Activated T-helper 1 cell treated with anti-CD3 and anti-CD28 coated beads, Interleukin-12 subunit alpha, Interleukin-12 subunit beta, Interleukin-2, Interleukin-4 antibody, amounts not matched to agents 30 ng/mL and 10 ng/mL and 1 ng/mL, durations not matched to agents 14 hours and 24 hours and 36 hours (primary cell): ENCODE results near the gene FAM114A2. TPM values are rescaled to one million over a fixed set of nuclear protein-coding genes. Genes with fewer than 3 reads are reported as not detected.
A peak's percentile ranks its signal among the peaks of the same experiment; 100 is the strongest.

Experiments used
- DNase-seq: peaks from one replicate; pipeline ENCODE4 v3.0.0; 2021; ENCODE audit warnings: low spot score
- H3K27ac Mint-ChIP-seq: one replicate; pipeline ENCODE4 v1.8.0; 2021; ENCODE audit warnings: mild to moderate bottlenecking, mixed read lengths
- H3K27me3 Mint-ChIP-seq: one replicate; pipeline ENCODE4 v1.8.0; 2022; ENCODE audit warnings: mild to moderate bottlenecking, moderate library complexity, mixed read lengths; ENCODE audit not compliant: insufficient read depth
- H3K36me3 Mint-ChIP-seq: one replicate; pipeline ENCODE4 v1.8.0; 2021; ENCODE audit warnings: low read depth, mixed read lengths
- H3K4me1 Mint-ChIP-seq: one replicate; pipeline ENCODE4 v1.8.0; 2021; ENCODE audit warnings: low read depth, mixed read lengths
- H3K4me3 Mint-ChIP-seq: one replicate; pipeline ENCODE4 v1.8.0; 2021; ENCODE audit warnings: mild to moderate bottlenecking, moderate library complexity, mixed read lengths
- H3K9me3 Mint-ChIP-seq: one replicate; pipeline ENCODE4 v1.8.0; 2021; ENCODE audit warnings: mixed read lengths
- intact Hi-C: fragments of 100-400 bp; cut with micrococcal nuclease; formaldehyde crosslinking; loops from one replicate; pipeline ENCODE4 v1.15.1; 2024
- total RNA-seq: library from RNA; stranded (reverse); gene quantifications from 2 replicates; pipeline ENCODE4 v1.2.3, GENCODE V29; 2022

The FAM114A2 gene
- total RNA-seq, 1 donor from 2014 or later = 28.3 TPM

DNA sequence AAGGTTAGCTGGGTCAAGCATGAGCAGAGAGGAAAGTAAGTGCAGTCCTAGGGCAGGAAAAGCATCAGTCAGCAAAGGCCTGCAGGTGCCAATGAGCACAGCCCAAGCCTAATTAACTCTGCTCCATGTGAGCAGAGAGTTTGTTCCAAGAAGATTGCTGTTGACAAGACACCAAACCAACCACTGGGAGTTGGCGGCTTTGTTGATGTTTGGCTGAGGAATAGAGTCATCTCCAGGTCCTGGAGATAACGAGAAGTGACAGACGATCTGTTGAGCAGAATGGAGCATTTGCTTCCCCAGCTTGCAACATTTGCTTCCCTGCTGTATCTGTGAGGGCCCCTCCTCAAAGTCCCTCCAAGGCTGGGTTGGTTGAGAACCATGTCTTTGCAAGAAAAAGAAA lies 68.2 kb downstream of the FAM114A2 start:
- Mint-ChIP-seq H3K4me3 (no peak overlapping the region), H3K36me3 (no peaks in the 10 kb centered on the region), H3K27me3 (peaks cover 4% of the 10 kb centered on the region), H3K4me1 (no peaks in the 10 kb centered on the region), H3K9me3 (no peaks in the 10 kb centered on the region), H3K27ac (no peak overlapping the region)
- intact Hi-C loops = no loop called here
- no peak for DNase-seq

DNA sequence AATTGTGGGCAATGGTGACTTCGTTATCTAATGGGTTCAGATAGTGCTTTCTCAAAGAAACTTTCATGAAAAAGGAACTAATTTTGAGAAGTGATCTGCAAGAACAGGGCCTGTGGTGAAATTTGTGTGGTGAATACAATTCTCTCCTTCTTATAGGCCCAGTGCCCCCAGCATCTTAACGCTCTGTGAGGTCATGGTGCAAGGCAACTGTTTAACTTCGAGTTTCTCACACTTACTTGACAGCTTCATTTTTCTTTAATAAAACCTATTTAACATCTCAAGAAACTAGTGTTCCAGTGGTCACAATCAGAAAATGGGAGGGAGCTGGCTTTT lies 69.2 kb downstream of the FAM114A2 start:
- Mint-ChIP-seq H3K4me3 (no peak overlapping the region), H3K9me3 (no peaks in the 10 kb centered on the region), H3K27ac (no peak overlapping the region), H3K36me3 (no peaks in the 10 kb centered on the region), H3K27me3 (peaks cover 2% of the 10 kb centered on the region), H3K4me1 (no peaks in the 10 kb centered on the region)
- no peak for DNase-seq
- intact Hi-C loops = loop anchor here (10.0 kb wide), 1 partner anchor 475 kb away; the partner anchor contains the start of gene GRIA1

DNA sequence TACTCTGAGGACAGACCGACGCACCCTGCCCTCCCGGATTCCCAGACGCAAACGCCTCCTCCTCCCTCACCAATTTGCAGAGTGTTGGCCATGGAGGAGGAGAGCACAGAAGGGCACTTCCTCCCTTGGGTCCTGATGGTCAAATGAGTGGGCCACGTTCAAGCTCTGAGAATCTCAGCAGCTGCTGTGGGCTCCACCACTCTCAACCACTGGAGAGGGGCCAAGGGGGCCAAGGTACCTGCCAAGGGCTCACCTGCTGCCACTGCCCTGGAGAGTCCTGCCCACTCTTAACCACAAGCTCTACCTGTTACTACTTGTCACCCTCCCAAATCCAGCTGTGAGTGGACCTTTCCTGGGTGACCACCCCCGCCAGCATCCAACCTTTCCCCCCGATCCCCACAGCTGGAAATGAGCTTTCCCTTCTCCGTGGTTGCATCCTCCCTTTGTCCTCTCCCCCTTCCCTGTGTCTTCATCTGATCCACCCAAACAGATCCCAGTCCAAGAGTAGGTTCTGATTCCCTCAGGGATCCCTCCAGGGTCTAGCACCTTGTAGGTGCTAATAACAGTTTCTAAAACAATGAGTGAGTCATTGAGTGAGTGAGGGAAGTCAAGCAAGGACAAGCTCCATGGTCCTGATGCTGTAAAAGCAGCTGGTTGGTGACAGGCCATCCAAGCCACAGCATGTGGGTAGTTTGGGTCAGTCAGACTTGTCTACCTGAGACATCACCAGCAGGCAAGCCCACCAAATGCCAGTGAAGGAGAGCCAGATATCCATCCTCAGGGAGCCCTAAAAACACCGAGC lies 69.7 kb downstream of the FAM114A2 start:
- no peak overlapping the region for H3K4me3 Mint-ChIP-seq
- no peak for DNase-seq
- H3K4me1 Mint-ChIP-seq = no peaks in the 10 kb centered on the region
- H3K36me3 Mint-ChIP-seq = no peaks in the 10 kb centered on the region
- intact Hi-C loops = loop anchor here (10.0 kb wide), 1 partner anchor 474 kb away; the partner anchor contains the start of gene GRIA1
- no peaks in the 10 kb centered on the region for H3K9me3 Mint-ChIP-seq
- H3K27ac Mint-ChIP-seq = no peak overlapping the region
- peaks cover 2% of the 10 kb centered on the region for H3K27me3 Mint-ChIP-seq

DNA sequence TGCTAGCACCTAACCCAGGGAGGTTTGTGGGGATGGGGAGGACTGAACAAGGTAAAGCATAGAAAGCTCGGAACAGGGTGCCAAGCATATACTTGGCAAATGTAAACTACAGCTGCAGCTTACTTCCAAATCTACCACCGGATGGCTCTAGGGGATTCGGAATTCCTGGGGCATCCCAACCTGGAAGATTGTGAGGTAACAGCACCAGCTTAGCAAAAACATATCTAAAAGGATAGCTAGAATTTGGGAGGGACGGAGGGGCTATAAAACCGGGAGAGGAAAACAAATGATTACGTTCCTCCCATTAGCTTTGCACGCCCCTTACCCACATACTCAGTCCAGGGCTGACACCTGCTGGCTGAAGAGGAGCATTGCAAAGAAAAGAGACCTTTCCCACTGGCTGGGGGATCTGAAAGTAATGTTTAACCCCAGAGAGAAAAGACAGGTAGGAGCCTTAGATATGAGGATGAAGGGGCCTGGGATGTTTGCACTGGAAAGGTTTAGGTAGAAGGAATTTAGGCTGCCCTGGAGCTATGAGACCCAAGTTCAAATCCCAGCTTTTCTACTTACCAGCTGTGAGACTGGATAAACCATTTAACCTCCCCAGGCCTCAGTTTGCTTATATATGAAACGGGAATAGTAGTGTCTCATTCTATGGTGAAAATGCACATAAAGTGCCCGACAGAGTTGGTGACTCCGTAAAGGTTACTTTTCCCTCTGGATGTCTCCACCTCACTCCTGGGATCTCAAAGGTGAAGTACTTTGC lies 73.6 kb downstream of the FAM114A2 start:
- DNase-seq = peak; percentile 19
- no peak overlapping the region for H3K27ac Mint-ChIP-seq
- no peaks in the 10 kb centered on the region for H3K9me3 Mint-ChIP-seq
- no peak overlapping the region for H3K4me3 Mint-ChIP-seq
- no peaks in the 10 kb centered on the region for H3K4me1 Mint-ChIP-seq
- no peaks in the 10 kb centered on the region for H3K36me3 Mint-ChIP-seq
- intact Hi-C loops = loop anchor here (1.0 to 10.0 kb wide), 3 partner anchors 470 to 1433 kb away; partner anchors contain the start of gene GRIA1
- peaks cover 7% of the 10 kb centered on the region for H3K27me3 Mint-ChIP-seq

DNA sequence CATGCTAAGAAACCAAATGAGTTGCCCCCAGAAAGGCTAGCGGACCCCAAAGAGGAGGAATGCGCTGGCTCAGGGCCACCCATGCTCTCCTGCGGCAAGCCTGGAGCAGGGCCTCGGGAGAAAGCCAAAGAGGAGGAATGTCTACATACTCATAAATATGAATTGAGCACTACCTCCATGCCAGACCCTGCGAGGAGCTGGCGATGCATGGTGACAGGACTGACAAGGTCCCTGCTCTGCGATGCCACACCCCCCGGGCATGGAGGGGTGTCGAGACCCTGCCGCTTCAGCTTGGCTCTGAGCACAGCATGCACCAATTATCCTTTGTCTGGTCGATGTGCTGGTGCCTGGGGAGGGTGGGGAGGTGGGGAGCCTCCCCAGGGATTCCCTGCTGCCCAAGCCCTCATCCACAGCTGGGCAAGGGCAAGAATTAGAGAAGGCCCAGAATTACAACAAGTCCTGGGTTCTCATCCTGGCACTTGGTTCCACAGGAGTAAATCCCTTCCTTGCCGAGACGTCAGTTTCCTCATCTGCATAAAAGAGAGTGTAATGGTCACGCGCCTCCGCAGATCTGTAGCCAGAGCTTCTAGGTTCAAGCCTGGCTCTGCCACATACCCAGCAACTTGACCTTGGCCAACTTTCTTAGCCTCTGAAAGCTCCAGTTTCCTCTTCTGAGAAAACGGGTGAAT lies 74.4 kb downstream of the FAM114A2 start:
- Mint-ChIP-seq H3K4me1 (no peaks in the 10 kb centered on the region), H3K36me3 (no peaks in the 10 kb centered on the region), H3K9me3 (no peaks in the 10 kb centered on the region), H3K27ac (no peak overlapping the region), H3K4me3 (no peak overlapping the region), H3K27me3 (peaks cover 12% of the 10 kb centered on the region)
- no peak for DNase-seq
- intact Hi-C loops = loop anchor here (10.0 kb wide), 1 partner anchor 470 kb away; the partner anchor contains the start of gene GRIA1

DNA sequence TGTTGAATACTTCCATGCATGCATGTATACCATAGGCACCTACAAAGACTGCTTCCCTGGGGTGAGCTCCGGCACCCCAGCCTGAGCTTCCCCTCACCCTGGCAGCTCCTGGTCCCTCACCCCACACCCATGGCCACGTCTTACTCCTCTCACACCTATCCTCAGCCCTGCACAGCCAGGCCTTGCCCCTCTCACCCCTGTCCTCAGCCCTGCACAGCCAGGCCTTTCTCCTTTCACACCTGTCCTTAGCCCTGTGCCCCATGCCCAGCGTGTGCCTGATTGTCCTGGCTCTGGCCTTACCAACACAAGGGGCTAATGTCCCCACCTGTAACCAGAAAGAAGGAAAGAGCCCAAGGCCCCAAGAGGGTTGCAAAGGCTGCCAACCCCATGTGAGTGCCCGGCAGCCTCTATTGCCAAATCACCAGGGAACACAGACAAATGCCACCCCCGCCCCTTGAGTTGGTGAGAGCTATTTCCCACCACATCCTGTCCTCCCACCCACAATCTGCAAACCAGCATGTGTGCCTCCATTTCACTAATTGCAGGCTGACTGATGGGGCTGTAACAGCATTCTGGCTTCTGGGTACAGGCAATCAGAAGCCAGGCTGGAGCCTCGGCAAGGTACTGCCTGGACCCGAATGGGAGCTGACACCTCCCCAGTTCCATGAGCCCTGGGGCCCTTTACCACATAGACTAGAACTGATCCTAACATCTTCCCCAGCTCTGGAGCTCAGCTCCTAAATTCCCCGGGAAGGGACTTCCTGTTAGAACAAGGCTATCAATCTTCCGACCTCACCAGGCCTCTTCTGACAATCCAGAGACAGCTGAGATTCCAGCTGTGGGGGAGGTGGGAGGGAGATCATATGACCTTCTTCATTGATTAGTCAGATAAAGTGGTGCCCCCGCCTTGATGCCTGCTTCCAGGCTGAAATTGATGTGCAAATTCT lies 78.2 kb downstream of the FAM114A2 start:
- intact Hi-C loops = loop anchor here (10.0 kb wide), 1 partner anchor 466 kb away; the partner anchor contains the start of gene GRIA1
- DNase-seq = no peak
- peaks cover 16% of the 10 kb centered on the region for H3K27me3 Mint-ChIP-seq

DNA sequence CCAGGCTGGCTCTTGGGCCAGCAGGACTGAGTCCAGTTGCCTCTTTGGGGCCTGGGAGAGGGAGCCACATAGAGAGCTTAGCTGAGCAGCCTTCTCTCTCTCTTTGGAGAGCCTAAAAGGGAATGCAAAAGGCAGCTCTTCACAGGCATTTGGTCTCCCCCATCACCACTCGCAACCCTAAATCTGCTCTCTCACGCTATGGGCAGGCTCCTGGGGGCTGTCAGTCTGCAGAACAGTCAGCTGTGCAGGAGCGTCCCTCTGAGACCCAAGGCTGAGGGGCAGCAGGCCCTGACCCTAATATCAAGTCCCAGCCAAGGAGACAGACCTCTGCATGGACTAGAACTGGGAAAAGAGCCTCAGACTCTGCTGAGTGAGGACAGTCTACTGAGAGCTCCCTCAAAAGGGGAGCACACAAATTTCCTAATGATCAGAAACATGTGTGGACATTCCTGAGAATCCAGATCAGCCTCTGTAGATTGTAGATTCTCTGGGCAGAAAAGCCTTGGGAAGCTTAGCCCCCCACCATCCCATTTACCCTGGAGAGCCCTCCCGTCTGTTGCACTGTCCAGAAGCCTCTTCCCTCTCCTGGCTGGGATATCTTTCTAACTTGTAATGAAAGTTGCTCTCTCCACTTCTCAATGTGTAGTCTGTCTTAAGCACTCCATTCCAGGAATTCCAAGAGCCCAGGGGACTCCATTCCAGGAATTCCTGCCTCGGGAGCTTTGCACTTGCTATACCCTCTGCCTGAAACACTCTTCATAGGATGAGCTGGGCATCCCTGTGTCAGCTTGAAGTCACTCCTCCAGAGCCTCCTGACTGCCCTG lies 79.4 kb downstream of the FAM114A2 start:
- no peak for DNase-seq
- H3K4me1 Mint-ChIP-seq = no peaks in the 10 kb centered on the region
- intact Hi-C loops = no loop called here
- H3K27me3 Mint-ChIP-seq = peaks cover 16% of the 10 kb centered on the region
- H3K36me3 Mint-ChIP-seq = no peaks in the 10 kb centered on the region
- no peak overlapping the region for H3K27ac Mint-ChIP-seq
- H3K9me3 Mint-ChIP-seq = no peaks in the 10 kb centered on the region
- H3K4me3 Mint-ChIP-seq = no peak overlapping the region

More for the DNA sequence above, 78.2 kb downstream of the FAM114A2 start:
- Mint-ChIP-seq H3K27ac (no peak overlapping the region), H3K9me3 (no peaks in the 10 kb centered on the region), H3K36me3 (no peaks in the 10 kb centered on the region), H3K4me1 (no peaks in the 10 kb centered on the region), H3K4me3 (no peak overlapping the region)

DNA sequence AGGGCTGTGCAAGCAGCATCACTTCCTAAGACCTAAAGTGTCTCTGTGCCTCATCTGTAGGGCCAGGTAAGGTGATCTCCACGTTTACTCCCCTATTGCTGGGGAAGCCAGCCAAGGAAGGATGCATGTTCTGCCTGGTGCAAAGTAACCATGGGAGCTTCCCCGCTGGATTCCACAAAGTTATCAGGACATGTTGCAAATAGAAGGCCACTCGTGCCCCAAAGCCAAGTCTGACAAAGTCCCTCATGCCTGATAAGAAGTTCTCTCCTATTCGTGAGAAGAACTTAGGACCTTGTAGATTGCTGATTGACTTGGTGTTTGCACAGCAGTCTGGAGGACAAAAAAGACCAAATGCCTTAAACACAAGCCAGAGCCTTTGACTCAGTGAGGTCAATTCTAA lies 81.5 kb downstream of the FAM114A2 start:
- no peak for DNase-seq
- intact Hi-C loops = no loop called here
- H3K4me1 Mint-ChIP-seq = no peaks in the 10 kb centered on the region
- peaks cover 21% of the 10 kb centered on the region for H3K27me3 Mint-ChIP-seq
- no peaks in the 10 kb centered on the region for H3K9me3 Mint-ChIP-seq
- H3K27ac Mint-ChIP-seq = no peak overlapping the region
- no peaks in the 10 kb centered on the region for H3K36me3 Mint-ChIP-seq
- H3K4me3 Mint-ChIP-seq = no peak overlapping the region

DNA sequence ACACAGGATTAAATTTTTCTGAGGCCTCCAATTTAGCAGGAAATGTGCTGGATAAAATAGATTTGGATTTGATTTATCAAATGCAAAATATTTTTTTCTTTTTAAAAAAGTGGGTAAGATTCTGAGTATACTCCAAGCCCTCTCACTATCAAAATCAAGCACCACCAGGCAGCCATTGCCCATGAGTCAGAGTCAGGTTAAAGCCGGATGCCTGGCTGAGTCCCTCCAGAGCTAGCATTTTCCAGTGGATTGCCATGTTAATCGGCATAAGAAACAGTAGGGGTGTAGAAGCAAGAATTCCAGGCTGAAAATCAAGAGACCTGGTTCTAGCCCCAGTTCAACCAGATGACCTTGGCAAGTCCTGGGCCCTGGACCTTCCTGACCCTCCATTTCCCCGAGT lies 85.3 kb downstream of the FAM114A2 start:
- Mint-ChIP-seq H3K27me3 (peaks cover 10% of the 10 kb centered on the region), H3K9me3 (no peaks in the 10 kb centered on the region), H3K4me1 (no peaks in the 10 kb centered on the region), H3K27ac (no peak overlapping the region), H3K36me3 (no peaks in the 10 kb centered on the region), H3K4me3 (no peak overlapping the region)
- intact Hi-C loops = no loop called here
- DNase-seq = no peak

DNA sequence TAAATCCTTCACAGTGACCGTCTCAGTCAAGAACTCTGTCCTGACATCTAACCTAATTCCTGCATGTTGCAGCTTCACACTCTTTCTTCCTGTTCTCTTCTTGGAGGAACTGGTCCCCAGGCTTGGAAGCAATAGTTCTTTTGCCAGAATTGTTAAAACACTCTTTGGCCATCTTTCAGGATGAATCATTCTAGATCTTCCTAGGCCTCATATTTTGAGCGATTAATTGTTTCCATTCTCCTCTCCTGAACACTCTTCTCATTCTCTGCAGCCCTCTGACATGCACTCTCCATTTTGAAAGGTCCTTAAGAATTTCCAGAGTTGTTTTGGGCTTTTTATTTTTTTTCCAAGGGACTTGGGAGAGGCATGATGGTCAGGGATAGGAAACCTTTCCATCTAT lies 85.8 kb downstream of the FAM114A2 start:
- H3K9me3 Mint-ChIP-seq = no peaks in the 10 kb centered on the region
- no peaks in the 10 kb centered on the region for H3K36me3 Mint-ChIP-seq

DNA sequence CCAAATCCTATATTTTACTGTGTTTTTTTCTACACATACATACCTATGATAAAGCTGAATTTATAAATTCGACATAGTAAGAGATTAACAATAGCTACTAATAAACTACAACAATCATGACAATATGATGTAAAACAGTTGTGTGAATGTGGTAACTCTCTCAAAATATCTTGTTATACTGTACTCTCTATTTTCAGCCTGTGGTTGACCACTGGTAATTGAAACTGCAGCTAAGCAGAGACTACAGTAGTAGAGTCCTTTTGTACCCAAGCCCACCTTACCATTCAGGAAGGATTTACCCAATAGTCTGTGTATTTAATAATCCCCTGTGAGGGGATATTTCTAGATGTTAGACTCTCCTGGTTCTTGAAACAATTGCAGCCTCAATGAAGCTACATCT lies 86.7 kb downstream of the FAM114A2 start:
- Mint-ChIP-seq H3K4me1 (no peaks in the 10 kb centered on the region), H3K27me3 (peaks cover 7% of the 10 kb centered on the region), H3K9me3 (no peaks in the 10 kb centered on the region), H3K27ac (no peak overlapping the region), H3K36me3 (no peaks in the 10 kb centered on the region), H3K4me3 (no peak overlapping the region)
- DNase-seq = no peak
- intact Hi-C loops = no loop called here

More for the DNA sequence above, 85.8 kb downstream of the FAM114A2 start:
- no peak overlapping the region for H3K4me3 Mint-ChIP-seq
- peaks cover 10% of the 10 kb centered on the region for H3K27me3 Mint-ChIP-seq
- intact Hi-C loops = no loop called here
- no peaks in the 10 kb centered on the region for H3K4me1 Mint-ChIP-seq
- H3K27ac Mint-ChIP-seq = no peak overlapping the region
- no peak for DNase-seq
